M059J (cell line): ENCODE measurements around the gene ADARB2. TPM values are rescaled to one million over a fixed set of nuclear protein-coding genes. Genes with fewer than 3 reads are reported as not detected.
"Not testable (repeated sequence)": the region's sequence is repeated elsewhere in the genome, so short reads cannot be mapped to it uniquely, and the experiment has no call there.

ENCODE experiments used
- DNase-seq: peaks from one replicate; pipeline ENCODE4 v3.0.0-alpha.2; 2012; ENCODE audit warnings: low read depth
- total RNA-seq: library from RNA; depleted of rRNA; stranded (reverse); fragments of >200 nt; shearing (Covaris generic); gene quantifications from 2 replicates; pipeline ENCODE4 v1.2.3, GENCODE V29; 2014

Gene ADARB2
- total RNA-seq, 1 experiment from 2014 or later, result not detected

DNA sequence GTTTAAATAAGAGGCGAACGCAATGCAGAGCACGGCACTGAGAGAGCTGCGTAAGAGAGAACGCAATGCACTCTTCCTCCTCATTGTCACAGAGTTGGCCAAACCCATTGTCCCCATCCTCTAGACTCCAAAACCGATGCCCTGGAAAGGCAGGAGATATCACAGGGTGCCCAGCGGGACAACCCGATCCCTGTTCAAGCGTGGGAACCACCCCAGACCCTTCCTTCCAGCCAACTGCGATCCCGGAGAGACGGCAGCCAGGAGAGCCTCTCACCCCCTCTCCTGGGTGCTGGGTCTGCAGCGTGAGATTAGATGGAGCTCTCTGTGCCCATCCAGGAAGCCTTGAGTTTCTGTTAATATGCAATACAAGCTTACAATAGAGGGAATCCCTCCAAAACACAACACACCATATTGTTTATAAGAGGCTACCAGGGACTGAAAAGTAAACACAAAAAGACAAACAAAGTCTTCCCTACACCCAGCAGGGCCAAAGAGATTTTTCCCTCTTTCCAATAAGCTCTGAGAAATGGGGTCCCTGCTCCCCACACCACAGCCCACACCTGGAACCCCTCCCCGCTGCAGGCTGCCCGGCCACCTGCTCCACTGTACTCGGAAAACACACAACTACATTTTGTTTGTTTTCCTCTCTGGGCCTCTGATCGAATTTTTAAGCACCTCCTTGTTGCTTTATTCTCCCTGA is 187.6 kb downstream of the ADARB2 start:
- DNase-seq, result no peak

DNA sequence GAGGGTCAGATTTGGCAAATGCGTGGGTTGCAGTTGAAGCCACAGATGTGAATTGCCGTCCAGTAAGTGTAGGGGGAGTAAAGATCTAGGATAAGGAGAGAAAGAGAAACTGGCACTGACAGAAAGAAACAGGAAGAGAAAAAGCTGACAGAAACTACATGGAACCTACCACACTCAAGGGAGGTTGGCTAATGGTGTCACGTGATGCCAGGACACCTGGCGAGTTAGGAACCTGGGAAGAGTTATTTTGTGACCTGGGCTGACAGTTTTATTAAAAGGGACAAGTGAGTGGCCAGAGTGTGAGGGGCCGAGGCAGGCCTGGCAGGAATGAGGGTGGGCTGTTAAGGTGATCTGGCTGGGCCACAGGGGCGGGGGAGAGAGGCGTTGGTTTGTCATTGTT is 188.7 kb downstream of the ADARB2 start:
- DNase-seq, result no peak

DNA sequence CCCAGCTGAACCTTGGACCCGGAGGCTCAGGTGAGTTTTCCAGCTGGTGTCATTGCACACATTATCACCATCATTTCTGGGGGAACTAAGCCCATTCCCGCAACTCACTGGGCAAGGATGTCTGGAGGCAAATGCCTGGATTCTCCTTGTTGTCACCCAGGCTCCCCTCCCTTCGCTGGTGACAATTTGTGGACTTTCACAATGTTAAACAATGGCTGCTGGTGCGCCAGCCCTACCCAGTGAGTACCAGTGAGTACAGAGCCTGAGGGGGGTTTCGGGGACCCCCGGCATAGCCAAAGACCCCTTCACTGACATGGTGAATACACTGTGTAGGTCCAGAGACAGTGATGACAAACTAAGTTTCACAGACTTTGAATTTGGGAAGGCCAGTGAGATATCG is 189.2 kb downstream of the ADARB2 start:
- DNase-seq, result no peak

DNA sequence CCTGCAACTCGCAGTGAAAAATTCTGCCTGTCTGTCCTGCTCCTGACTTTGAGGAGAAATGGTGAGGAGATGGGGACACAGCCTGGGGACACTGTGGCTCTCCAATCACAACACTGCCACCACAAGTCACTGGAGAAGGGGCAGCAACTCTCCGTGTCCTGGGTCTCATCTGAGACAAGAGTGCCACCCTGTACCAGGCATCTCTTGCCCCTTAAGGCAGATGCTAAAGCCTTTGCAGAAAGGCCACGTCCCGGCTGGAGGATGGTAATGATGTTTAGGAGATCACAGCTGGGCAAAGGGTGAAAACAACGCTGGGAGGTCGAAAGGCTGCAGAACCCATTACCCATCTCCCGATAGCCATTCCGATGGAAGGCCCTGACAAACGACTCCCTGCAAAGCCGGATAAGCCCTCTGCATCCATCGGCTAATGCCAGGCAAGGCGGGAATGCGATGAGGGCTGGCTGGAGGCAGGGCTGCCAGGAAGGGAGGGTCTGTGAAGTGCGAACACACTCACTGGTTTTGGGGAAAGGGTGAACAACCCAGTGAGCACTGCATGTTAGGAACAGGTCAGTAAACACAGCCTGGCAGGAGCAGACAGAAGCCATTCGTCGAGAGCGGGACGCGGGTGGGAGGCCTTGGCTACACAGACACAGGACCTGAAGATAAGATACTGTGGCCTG is 190.8 kb downstream of the ADARB2 start:
- no peak for DNase-seq

DNA sequence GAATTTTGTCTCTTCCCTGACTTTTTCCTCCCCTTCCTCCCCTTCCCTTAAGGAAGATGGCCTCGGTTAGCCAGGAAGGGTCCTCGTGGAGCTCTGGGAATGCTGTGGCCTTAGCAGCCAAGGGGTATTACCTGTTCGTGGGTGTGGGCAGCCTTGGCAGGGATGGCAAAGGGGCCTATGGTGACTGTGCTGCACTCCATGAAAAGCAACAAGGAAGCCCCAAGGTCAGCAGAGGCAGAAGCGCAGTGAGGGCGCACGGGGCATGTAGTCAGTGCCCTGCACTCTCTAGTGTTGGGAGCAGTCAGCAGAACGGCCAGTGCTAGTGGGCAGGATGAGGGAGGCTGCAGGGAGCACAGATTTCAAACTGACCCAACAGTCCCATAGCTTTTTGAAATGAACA is 191.8 kb downstream of the ADARB2 start:
- no peak for DNase-seq

DNA sequence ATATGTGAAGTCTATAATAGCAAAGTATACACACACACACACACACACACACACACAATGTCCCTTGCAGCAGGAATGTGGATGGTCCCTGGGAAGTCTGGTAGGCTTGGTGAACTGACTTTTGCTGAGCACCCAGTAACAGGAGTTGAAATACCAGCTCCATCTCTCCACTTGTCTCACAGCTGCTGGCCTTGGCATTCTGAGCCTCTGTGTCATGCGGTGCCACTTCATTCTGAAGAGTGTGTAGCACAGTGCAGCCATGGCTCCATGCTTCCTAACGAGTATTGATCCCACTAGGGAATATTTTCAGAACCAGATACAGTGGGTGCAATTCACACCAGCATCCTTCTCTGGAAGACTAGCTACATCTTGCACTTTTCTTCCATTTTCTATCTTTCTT is 192.4 kb downstream of the ADARB2 start:
- DNase-seq, result no peak

DNA sequence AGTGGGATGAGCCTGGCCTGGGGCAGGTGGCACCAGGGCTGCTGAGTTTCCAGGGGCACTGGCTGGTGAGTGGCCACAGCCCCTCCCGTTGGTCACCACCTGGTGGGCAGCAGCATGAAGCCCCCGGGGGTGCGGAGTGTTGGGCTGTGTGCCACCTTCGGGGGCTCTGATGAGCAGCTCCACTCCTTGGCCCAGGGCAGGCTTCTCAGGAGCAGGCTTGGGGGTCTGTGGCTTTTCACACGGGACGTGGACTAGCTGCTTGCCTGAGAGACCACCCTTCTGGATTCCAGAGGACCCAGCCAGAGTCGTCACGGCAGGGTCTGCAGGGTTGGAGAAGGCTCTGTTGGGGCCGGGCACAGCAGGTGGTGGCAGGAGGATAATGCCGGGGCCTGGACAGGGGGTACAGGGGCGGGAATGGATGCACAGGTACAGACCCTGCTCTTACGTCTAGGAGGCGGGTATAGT is 193.1 kb downstream of the ADARB2 start:
- DNase-seq, result no peak

DNA sequence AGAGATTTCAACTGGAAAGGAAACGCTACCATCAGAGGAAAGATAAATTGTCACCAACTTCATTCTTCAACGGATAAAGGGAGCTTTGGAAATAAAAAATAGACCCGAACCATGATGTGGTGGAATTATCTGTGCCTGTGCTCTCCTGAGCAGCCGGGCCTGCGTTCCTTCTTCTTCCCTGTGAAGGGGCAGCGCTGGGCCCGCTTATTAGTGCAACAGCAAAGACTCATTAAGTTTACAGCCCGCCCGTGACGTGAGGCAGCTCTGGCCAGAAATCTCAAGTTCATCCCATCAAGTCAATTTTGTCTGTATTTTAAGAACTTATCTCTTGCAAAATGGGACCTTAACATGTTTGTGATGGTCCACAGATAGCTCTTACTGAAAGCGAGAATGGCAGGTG is 193.7 kb downstream of the ADARB2 start:
- no peak for DNase-seq

DNA sequence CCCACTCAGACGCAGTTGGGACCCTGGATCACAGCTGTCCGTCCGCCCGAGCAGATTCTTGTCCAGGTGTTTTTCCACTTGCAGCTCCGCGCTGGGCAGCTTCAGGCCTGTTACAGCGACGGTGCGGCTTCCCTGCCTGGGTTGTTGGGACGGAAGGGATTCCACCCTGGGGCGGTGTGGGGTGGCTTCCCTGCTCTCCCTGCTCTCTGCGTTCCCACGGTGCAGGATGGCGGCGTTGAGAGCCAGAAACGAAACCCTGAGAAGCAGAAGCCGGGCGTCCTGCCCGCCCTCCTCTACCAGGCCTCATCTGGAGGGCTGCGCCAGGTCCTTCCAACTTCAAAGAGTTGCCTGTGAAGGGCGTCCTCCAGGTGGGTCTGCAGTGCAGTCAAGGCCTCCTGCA is 194.4 kb downstream of the ADARB2 start:
- DNase-seq, result no peak

DNA sequence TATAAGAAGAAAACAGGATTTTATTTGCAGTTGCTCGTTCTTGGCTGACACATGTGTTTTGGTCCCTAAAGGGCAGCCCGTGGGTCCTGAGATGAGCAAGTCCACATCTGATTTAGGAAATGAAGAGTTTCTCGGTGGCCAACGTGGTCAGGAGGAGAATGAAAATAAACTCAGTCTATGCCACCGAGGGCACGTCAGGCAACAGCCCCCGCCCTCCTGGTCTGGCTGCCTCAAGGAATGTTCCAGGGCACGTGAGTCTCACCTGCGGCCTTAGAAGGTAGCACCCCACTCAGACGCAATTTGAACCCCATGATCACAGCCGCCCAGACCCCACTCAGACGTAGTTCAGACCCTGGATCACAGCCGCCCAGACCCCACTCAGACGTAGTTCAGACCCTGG is 197.2 kb downstream of the ADARB2 start:
- DNase-seq, result no peak

DNA sequence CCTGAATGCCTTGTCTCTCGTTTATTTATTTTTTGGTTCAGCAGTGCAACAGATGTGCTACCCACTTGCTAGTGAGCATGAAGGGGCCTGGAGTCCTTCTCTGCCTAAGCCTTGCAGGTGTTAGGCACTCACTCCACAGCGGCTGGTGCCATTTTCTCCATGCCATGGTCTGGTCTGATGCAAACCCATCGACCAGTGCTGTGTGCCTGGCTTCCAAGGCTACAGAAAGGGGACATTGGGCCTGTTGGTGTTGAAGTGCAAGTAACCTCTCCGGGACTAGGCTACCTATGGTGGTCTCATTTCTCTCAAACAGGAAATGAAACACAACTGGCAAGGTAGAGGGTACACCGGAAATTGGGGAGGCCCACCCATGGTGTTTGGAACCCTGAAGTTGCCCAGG is 198.1 kb downstream of the ADARB2 start:
- no peak for DNase-seq

DNA sequence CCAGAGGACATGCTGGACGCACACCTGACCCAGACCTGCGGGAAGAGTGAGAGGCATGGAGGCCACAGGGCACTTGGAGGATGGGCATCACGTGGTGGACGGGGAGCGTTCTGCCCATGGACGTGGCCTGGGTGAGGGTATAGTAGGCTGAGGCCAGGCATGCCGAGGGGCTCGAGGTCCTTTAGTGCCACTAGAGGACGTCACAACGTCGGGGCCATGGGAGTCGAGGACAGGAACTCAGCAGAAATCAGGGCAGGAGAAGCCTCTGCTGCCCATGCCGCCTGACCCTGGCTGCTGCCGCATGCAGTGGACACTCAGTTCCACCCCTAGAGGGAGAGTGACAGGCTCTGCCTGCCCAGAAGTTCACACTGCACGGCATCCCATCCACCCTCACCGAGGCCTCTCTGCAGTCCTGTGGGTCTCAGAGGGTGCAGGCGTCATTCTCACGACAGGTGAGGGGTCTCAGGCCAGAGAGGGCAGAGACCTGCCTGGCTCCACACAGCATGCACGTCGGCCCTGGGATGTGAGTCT is 198.7 kb downstream of the ADARB2 start:
- DNase-seq, result no peak

DNA sequence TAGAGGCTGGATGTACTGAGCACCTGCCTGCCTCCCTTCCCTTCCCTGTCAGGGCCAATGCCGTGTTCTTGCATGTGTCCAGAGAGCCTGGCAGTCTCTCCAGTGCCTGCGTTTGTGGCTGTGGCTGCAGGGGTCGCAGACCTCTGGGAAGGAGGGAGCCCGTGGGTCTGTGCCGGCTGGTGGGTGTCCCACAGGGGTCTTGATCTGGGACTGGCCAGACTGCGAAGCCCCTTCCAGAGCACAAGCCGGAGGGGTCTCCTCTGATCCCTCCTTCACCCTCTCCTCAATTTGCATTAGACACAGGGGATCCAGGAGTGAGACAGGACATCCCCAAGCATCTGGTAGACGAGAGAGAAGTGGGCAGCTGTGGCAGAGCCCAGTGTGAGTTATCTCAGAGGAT is 199.2 kb downstream of the ADARB2 start:
- no peak for DNase-seq

DNA sequence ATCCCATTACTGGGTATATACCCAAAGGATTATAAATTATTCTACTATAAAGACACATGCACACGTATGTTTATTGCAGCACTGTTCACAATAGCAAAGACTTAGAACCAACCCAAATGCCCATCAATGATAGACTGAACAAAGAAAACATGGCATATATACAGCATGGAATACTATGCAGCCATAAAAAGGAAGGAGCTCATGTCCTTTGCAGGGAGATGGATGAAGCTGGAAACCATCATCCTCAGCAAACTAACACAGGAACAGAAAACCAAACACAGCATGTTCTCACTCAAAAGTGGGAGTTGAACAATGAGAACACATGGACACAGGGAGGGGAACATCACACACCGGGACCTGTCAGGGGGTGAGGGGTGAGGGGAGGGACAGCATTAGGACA is 199.9 kb downstream of the ADARB2 start:
- not testable (repeated sequence) for DNase-seq

DNA sequence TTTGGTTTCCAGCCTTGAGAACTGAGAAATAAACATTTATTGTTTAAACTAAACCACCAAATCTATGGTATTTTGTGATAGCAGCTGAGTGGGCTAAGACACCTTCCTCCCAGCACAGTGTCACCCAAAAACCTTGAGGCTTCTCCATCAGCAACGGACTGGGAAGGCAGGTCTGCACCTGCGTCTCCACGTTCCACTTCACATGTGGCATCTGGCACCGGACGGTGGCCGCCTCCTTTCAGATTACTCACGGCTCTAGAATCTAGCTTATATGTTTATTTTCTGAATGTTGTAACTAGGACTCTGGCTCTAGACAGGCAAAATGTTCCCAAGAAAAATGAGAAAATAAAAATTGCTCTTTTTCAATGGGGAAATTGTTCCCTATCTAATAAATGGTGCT is 201.0 kb downstream of the ADARB2 start:
- no peak for DNase-seq

DNA sequence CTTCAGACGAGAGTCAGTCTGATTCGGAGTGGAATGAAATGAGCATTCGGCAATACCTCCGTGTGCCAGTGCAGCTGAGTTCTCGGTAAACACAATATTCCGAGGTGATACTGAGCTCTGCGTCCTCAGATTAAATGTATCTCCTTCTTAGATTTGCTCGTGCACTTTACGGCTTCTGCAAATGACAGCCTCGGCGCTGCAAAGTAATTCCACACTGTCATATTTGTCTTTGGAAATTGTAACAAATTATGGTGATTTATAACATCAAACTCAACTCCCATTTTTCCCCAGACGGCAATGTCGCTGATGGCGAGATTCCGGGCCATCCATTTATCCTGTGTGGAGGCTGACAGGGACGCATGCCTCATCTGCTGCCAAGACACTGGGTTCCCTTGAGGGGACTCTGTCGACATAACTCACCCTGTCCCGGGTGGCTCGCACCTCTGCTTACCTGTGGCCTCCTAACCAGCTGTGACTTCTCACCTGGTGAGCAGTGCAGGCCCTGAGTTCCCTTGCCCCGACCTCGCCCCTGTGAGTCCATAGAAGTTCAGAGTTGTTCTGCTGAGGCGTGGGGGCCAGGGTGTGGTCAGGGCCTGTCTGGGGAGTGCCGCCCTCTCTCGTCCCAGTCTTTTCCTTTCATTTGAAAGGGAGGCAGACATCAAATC is 201.9 kb downstream of the ADARB2 start:
- no peak for DNase-seq

DNA sequence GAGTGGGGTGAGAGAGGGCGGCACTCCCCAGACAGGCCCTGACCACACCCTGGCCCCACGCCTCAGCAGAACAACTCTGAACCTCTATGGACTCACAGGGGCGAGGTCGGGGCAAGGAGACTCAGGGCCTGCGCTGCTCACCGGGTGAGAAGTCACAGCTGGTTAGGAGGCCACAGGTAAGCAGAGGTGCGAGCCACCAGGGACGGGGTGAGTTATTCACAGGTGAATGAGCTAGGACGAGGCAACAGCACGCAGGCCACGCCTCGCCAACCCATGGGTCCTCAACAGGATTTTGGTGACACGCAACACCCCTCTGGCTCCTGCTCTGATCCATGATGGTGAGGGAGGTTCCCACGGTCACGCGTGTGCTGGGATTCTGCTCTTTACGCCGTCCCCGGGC is 202.5 kb downstream of the ADARB2 start:
- DNase-seq, result no peak

DNA sequence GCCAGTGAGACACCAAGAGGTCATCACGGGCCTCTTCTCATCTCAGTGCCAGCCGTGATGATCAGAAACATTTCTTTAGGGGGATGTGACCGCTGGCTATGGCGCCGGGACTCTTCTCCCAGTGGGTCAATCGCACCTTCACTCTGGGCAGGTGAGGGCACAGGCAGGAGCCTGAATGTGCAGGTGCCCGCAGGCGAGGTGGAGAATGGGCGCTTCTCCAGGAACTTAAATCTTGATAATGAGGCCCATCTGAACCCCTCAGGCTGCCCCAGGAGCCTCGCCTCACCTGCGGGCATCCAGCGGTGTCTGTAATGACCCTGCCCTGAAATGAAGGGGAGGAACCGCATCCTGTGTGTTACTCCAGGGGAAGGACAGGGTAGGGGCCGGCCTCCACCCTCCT is 204.7 kb downstream of the ADARB2 start:
- DNase-seq, result no peak

DNA sequence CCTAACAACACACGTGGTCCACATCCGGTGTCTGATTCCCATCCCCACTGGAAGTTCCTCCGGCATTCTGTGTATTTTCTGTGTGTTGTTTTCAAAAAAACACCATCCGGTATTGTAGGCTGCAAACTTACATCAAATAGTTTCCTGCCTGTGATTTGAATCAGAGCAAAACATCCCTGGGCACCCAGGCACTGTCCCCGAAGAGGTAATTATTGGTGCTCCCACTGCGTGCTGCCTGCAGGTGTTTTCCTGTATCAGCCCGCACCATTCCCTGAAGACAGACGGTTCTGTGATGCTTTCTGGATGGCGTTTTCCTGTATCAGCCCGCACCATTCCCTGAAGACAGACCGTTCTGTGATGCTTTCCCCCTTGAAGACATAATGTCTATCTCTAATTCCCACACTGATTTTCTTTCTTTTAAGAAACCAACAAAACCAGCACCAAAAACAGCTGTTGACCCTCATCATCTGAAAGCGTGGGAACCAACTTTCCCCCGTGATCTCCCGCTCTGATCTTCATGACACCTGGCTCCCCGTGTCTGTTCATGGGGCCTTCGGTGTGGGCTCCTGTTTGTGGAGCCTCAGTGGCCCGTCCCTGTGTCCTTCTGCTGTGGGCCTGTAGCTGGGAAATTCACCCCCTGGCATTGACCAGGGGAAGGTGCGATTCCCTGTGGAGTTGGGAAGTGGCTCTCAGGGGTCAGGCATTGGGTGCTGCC is 205.3 kb downstream of the ADARB2 start:
- DNase-seq, result no peak

DNA sequence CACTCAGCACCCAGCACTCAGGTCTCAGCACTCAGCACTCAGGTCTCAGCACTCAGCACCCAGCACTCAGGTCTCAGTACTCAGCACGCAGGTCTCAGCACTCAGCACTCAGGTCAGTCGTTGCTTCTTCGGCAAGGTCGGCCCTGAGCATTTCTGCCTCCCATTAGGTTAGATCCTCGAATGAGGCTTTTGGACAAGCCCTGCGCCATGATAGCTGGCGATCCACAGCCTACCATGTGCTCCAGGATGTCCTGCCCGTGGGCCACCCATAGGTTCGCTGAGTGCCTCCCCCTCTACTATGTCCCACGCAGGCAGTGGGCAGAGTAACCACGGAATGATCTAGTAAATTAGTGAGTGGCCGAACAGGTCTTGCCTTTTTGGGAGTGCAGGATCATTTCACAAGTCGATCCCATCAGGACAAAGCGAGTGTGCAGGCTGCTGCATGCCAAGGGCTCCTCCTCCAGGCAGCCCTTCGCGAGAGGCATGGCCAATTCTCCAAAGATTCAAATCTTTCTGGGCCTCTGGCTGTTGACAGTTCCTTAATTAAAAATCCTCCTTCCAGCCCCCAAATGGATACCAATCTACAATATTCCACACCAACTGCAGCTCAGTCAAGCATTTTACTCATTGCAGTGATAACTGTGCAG is 206.3 kb downstream of the ADARB2 start:
- DNase-seq, result no peak

DNA sequence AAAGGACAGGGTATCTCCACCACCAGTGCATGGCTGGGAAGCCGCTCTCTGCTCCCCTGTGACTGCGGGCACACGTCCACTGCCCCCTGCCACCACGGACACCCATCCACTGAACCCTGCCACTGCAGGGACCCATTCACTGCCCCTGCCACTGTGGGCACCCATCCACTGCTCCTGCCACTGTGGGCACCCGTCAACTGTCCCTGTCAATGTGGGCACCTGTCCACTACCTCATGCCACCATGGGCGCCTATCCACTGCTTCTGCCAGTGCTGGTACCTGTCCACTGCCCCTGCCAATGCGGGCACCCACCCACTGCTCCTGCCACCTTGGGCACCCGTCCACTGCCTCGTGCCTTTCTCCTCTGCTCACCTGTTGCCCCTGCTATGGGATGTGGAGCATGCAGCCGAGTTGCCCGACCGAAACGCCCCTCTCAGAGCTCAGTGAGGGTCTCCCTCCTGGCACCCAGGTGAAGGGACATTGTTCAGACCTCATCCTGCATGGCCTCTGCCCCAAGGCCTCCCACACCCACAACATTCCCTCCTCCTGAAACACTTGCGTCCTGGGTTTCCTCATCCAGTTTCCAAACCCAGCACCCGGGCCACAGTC is 207.4 kb downstream of the ADARB2 start:
- no peak for DNase-seq
